Measurements from ENCODE around the gene ATL2.
"Not testable (repeated sequence)": the region's sequence is repeated elsewhere in the genome, so short reads cannot be mapped to it uniquely, and the experiment has no call there.

Gene ATL2

DNA sequence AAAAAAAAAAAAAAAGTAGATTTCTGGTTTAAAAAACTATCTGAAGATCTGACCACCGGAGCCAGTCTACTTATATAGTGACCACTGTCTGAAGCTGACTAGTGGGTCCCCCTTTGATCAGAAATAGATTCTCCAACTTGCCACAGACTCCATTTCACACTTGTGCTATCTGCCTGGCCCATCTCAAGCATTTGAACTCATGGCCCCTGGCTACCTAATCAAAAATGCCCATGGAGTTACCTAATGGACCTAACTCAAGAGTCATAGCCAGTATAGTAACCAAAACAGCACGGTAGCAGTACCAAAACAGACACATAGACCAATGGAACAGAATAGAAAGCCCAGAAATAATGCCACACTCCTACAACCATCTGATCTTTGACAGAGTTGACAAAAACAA, 17.0 kb upstream of the ATL2 start:
- in situ Hi-C loops (cut with HindIII; ENCODE audit: low sequenced_read_pairs) = no loop called here

DNA sequence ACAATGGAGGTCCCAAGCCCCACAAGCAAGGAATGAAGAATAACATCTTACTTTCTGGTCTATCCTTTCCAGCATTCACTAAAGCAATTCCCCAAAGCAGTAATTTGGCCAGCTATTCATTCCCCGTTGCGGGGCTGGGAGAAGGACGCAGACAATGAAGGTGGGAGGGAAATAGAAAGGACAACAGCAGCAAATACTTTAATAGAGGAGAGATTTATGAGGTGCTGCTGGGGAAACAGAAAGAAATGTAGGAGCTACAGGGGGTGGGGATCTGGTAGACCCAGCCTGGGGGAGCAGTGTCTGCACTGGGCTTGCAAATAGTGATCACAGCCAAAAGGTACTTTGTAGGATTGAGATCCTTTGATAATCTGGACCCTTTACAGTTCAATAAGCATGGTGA, 13.9 kb upstream of the ATL2 start:
- in situ Hi-C loops (cut with HindIII; ENCODE audit: low sequenced_read_pairs) = no loop called here

DNA sequence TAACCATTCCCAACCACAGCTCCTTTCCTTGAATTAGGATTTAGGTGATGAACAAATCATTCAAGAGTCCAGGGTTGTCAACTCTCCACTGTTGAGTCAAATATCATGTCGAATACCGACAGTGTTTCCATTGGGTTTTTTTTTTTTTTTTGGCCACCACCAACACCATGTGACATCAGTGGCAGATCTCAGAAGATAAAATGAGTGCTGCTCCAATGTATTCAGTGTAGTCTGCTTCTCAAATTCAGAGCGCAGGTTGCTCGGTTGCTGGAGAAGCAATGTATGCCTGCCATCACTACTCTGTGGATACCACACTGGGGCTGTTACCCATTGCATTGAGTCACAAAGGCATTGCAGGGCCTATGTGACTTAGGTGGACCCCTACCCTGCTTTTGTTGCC, 10.8 kb upstream of the ATL2 start:
- in situ Hi-C loops (cut with HindIII; ENCODE audit: low sequenced_read_pairs) = no loop called here

DNA sequence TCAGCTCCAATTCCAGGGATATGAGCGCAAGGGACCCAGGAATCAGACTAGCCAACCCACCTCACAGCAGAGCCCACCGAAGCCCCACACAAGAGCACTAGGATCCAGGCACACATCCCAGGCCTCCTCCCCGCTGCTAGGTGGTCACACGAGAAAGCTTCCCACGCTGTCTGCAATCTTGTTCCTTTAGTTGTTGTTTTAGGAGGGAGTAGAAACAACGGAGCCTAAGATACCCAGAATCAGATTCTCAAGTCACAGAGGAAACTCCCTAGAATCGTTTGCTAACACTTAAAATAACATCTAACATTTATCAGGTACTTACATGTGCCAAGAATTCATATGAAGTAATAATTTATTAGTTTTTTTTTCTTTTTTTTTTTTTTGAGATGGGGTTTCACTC, 9.7 kb upstream of the ATL2 start:
- in situ Hi-C loops (cut with HindIII; ENCODE audit: low sequenced_read_pairs) = no loop called here

DNA sequence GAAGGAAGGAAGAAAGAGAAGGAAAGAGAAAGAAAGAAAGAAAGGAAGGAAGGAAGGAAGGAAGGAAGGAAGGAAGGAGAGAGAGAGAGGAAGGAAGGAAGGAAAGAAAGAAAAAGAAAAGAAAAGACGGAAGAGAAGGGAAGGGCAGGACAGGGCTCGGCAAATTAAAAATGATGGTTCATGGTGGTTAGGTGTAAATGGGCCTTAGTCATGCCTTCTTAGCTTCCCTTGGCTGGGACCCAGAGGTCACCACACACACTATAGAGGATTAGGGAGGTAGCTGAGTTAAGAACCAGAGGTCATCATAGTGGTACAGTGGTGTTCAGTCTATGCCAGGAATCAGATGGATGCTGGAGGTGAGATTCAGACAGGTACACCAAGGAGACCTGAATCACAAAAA, 9.3 kb upstream of the ATL2 start:
- in situ Hi-C loops (cut with HindIII; ENCODE audit: low sequenced_read_pairs) = no loop called here

DNA sequence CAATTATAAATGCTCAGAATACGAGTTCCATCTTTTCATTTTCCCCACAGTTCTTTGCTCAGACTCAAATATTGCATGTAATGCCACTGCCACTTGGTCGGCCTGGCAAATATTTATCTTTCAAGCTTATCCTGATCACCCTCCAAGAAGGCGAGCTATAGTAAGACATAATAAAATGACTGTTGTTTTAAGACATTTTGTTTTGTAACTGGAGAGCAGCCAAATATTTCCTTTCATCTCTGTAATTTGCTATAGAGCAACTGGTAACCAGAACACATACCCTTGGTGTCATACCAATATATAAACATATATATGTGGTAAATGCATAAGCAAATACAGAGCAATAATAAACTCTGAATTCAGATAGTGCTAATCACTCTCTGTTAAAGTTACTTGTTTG, 7.3 kb upstream of the ATL2 start:
- in situ Hi-C loops (cut with HindIII; ENCODE audit: low sequenced_read_pairs) = no loop called here

DNA sequence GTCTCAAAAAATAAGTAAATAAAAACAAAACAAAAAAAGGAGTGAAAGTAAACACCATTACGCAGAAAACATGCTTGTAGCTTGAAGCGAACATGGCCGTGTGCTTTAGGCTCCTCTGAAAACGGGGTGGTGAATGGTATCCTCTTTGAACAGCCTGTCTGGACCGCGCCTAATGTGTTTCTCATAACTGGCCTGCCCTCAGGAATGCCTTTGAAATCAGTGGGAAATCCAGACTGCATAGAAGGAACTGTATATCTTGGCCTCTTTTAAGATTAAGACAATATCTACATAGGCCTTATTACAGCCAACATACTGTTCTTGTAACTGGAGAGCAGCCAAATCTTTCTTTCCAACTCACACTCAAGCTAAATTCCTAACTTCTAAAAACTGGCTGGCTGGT, 6.7 kb upstream of the ATL2 start:
- in situ Hi-C loops (cut with HindIII; ENCODE audit: low sequenced_read_pairs) = not testable (repeated sequence)

DNA sequence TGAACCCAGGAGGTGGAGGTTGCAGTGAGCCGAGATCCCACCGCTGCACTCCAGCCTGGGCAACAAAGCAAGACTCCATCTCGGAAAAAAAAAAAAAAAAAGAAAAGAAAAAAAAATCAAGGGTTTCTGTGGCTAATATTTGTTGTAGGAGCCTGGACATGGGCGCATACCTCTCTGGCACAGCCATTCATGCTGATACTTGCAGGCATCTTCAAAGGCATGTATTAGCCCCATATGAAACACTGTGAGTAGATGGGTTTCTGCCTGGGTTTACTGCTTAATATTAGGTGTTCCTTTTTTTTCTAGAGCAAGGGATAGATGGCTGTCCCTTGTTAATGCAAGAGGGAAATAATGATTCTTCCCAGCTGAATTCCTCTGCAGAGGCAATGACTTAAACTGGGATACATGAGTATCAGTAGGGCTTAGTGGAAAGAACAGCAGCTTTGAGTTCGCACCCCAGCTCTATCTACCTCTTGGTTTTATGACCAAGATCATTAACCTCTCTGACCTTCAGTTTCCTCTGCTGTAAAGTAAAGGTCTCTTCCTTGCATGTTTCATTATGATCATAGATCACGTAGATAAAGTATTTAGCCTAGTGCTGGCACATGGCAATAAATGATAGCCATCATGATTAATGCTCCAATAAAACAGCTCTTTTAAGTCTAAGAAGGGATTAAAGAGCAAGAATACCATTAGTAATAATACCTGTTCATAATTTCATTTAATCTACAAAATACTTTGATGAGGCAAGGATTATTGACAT, 4.5 kb upstream of the ATL2 start:
- in situ Hi-C loops (cut with HindIII; ENCODE audit: low sequenced_read_pairs) = no loop called here

DNA sequence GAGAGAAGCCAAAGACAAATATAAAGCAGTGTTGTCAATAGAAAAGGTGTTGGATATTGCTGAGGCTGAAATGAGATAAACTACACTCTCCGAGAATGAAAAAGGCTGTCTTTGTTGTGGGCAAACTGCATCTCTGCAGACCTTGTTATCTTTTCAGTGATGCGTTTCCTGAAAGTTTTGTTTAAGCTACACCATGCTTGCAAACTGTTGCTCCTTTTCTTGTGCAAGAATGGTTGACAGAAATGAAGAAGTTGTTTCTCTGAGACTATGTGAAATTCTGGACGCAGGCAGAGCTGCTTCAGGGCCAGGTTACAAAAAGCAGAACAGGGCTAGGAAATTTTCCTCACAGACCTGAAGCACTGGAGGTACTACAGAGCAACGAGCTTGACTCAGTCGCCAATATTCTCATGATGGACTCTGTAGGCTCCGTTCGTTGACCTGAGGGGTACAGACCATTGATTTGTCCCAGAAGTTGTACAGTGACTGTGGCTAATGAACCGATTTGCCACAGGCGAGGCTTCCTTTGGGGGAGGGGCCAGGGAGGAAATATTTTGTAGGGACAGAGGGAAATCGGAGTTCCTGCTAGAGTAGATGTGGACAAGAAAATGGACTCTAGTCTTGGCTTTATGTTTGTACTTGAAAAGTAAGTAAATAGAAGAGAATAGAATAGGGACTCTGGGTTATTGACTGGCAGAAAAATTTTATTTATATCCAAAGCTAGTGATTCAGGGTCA, 3.5 kb upstream of the ATL2 start:
- in situ Hi-C loops (cut with HindIII; ENCODE audit: low sequenced_read_pairs) = no loop called here

DNA sequence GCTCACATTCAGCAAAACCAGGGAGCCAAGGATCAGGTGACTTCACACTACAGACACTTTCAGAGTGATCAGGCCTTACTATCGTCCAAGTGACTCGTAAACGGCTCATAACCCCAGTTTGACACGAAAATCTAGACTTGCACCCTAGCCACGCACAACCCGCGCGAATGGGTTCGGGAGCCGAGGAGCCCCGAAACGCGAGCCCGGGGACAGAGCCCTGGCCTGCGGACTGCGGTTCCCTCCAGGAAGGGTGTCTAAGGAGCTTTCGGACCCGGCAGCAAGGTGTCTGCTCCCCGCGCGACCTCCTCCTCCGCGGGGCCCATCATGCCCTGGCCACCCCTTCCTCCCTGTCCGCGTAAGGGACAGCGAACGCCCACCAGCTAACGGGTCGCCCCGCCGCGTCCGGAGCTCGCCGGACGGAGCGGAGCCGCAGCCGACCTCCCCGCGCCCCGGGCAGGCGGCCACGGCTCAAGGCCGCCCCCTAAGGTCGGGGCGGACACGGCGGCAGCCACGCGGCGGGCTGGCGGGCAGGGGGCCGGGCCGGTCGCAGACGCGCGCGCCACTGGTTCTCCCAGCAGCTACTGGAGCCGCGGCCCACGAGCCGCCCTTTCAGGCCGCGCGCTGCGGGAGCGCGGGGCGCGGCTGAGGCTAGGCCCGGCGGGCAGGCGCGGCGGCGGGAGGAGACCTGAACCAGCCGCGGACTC, 575 bp downstream of the ATL2 start:
- in situ Hi-C loops (cut with HindIII; ENCODE audit: low sequenced_read_pairs) = loop anchor here (5.0 kb wide), 1 partner anchor 51 kb away; no protein-coding TSS in a partner anchor

DNA sequence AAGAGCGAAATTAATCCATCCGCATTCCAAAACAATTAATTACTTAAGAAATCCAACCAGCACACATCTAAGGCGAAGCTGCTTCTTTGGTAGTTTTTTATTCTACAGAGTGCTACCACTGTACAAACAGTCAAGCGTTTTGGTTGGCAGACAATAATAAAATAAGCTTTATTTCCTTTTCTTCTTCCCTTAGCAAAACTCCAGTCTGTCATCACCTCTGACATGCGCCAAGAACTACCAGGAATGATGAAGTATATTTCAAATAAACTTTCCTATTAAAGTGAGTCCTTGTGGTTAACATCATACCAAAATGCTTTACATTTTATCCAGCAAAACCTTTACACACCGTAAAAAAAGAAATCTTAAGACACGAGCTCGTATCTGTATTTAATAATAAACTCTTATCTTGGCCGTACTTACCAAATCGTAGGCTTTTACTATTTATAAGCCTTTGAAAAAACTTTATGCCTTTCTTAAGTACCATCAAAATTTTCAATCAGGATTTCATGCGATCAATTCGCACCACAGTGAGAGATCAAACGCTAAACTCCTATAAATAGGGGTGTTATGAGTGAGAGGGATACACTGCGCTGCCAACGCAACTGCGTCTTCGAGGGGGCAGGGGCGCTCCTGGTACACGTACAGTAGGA, 1.3 kb downstream of the ATL2 start:
- in situ Hi-C loops (cut with HindIII; ENCODE audit: low sequenced_read_pairs) = loop anchor here (5.0 kb wide), 1 partner anchor 51 kb away; no protein-coding TSS in a partner anchor

DNA sequence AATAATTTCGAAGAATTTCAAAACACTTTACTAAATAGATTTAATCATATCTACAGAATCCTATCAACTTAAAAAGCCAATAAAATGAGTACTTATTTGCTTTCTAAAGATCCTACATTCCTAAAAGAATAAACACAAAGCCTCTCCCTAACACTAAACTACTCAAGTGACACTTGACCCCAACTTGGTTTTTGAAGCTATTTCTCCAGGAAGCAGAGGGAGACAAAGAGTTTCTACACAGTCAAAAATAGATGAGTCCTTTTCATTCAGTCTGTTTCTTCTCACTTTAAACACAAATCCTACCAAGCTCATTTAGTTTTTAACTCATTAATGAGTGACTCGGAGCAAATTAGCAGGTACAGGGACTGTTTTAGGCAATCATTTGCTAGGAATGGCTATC, 2.1 kb downstream of the ATL2 start:
- in situ Hi-C loops (cut with HindIII; ENCODE audit: low sequenced_read_pairs) = loop anchor here (5.0 kb wide), 1 partner anchor 52 kb away; no protein-coding TSS in a partner anchor

DNA sequence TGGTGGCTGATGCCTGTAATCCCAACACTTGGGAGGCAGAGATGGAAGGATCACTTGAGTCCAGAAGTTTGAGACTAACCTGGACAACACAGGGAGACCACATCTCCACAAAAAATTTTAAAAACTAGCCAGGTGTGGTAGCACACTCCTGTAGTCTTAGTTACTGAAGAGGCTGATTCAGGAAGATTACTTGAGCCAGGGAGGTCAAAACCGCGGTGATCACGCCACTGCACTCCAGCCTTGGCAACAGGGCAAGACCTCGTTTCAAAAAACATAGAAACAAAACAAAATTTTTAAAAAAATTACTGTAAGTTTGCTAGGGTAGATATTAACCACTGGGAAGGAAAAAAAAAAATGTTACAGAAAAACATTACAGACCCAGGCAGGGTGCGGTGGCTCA, 5.8 kb downstream of the ATL2 start:
- in situ Hi-C loops (cut with HindIII; ENCODE audit: low sequenced_read_pairs) = no loop called here

DNA sequence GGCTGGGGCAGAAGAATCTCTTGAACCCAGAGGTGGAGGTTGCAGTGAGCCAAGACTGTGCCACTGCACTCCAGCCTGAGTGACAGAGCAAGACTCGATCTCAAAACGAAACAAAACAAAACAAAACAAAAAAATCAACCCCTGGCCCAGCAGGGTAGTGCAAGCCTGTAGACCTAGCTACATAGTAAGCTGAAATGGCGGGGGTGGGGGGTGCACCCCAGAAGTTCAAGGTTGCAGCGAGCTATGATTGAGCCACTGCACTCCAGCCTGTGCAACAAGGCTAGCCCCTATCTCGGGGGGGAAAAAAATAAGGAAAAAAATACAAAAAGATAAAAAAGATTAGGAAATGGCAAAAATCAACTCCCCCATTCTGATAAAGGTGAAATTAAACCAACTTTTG, 6.4 kb downstream of the ATL2 start:
- in situ Hi-C loops (cut with HindIII; ENCODE audit: low sequenced_read_pairs) = no loop called here

DNA sequence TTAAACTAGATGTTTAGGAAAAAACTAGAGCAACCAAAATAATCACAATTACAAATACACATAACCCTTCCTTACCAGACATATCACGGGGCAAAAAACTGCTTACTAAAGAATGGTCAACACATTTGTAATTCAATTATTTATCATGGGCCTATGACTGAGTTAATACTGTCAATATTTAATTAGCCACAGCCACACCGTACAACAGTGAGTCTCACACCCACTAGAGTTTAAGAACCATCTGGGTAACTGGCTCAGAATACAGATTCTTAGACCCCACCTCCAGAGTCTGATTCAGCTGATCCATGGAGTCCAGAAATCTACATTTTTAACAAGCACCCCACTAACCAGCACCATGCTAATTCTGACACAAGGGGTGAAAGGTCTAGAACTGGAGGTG, 14.8 kb downstream of the ATL2 start:
- in situ Hi-C loops (cut with HindIII; ENCODE audit: low sequenced_read_pairs) = no loop called here

DNA sequence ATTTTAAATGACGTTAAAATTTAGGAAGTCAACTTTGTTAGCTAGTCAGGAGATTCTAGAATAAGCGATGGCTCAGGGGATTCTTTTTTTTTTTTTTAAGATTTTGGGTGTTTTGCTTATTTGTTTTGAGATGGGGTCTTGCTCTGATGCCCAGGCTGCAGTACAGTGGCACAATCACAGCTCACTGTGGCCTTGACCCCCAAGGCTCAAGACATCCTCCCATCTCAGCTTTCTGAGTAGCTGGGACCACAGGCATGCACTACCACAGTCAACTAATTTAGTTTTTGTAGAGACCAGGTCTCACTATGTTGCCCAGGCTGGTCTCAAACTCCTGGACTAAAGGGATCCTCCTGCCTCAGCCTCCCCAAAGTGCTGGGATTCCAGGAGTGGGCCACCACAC, 16.9 kb downstream of the ATL2 start:
- in situ Hi-C loops (cut with HindIII; ENCODE audit: low sequenced_read_pairs) = no loop called here

DNA sequence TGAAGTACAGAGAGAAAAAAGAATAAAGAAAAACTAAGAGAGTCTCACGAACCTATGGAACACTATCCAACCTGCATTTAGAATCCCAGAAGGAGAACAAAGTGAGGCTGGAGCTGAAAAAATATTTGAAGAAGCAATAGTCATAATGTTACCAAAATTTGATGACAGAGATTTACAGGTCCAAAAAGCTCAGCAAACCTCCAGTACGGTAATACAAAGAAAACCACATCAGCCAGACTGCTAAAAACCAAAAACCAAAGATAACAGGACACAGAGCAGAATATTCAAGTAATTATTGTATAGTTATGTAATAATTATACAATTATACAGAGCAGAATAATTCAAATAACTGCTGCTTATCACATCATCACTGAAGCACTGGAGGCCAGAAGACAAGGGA, 23.7 kb downstream of the ATL2 start:
- in situ Hi-C loops (cut with HindIII; ENCODE audit: low sequenced_read_pairs) = no loop called here

DNA sequence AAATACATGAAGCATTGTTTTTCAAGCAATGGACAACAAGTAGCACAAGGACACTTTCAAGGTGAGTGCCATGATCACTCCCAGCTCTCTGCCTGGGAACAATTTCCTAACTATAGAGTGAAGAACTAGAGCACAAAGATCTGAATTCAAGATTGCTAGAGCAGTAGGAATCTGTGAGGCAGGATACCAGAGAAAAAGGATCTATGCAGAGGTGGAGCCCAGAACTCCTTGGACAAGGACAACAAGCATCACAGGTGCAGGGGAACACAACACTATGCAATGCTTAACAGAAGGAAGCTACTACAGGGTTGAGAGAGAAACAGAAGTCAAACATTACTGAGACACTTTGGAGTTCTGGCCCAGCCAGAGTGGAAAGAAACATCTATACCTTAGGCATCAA, 24.7 kb downstream of the ATL2 start:
- in situ Hi-C loops (cut with HindIII; ENCODE audit: low sequenced_read_pairs) = no loop called here

DNA sequence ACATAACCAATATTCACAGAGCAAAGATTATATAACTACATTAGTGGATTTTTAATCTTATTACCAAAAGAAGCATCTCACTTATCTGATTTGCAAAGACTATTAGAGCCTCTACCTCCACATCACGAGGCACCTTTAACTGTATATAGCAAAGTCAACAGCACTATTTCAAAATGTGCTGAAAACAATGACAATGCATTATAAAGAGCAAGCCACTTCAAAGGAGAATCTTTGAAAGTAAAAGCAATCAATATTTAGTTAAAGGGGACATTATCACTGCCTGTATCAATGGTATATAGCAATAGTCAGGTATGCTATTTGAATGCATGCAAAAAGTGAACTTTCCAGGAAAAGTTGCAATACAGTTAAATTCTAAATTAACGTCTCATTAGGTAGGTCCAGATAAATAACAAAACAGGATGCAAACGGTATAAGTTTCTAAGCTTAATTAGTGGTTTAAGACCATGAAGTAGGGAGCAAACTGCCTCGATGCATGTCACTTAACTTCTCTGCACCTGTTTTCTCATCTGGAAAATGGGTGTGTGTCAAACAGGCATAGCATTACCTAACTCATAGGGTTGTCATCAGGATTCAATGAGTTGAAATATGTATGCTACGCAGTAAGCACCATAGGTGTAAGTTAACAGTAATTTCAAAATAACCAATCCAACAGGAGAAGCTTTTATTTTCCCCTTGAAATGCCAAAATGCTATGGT, 31.6 kb downstream of the ATL2 start:
- in situ Hi-C loops (cut with HindIII; ENCODE audit: low sequenced_read_pairs) = no loop called here

DNA sequence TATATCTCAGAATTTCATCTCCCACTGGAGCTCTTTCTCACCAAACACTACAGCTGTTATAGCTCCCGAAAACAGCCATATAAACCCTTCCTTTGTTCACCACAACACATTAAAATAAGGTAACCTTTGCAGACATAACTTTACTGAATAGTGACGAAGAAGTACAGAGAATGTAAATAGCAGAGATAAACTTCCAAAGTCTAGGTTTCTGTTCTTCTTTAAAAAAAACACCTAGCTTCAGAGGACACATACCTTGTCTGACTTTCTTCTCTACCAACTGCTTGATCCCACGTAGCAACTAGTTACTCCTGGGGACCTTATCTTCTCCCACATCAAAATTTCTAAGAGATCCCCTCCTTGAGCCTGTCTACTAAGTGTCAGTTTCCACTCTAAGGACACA, 32.3 kb downstream of the ATL2 start:
- in situ Hi-C loops (cut with HindIII; ENCODE audit: low sequenced_read_pairs) = no loop called here

DNA sequence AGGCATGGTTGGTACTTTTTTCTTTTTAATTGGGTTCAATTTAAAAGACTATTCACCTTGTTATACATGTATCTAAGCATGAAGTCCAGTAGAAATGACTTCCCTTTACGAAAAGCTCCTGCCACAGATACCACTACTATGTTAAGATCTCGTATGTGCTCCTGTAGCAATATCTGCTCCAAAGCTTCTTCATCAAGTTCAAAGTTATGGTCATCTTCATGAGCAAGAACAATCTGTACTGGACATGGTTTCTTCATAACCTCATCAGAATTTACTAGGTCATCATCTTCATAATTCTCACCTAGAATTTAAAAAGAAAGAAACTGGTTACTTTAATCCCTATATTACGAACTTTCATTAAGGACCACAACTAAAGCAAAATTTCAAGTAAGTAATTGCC, 33.9 kb downstream of the ATL2 start:
- in situ Hi-C loops (cut with HindIII; ENCODE audit: low sequenced_read_pairs) = no loop called here

All from endothelial cell of hepatic sinusoid (primary cell).